ENCODE measurements around the gene ANKRD65.

- TF ChIP-seq EZH2 (IDR thresholded peaks at IDR 0.05; ENCODE audit: insufficient read depth, low read length), result no peak
- TF ChIP-seq CTCF (IDR thresholded peaks at IDR 0.05; ENCODE audit: insufficient read depth, low read depth, low read length), result no peak
Observed at GRCh38 chr1:1398677-1399186, 22.3 kb downstream of the ANKRD65 start.

Measured in astrocyte (in vitro differentiated cells and primary cell).